HG03439 (cell line): ENCODE results near the gene TNIK.

Source experiments
- ATAC-seq: cut with Tn5 transposase; IDR thresholded peaks from one replicate; pipeline ENCODE4 v1.9.1; 2021; ENCODE audit warnings: mild to moderate bottlenecking, moderate library complexity; ENCODE audit not compliant: unreplicated experiment

The TNIK gene

DNA sequence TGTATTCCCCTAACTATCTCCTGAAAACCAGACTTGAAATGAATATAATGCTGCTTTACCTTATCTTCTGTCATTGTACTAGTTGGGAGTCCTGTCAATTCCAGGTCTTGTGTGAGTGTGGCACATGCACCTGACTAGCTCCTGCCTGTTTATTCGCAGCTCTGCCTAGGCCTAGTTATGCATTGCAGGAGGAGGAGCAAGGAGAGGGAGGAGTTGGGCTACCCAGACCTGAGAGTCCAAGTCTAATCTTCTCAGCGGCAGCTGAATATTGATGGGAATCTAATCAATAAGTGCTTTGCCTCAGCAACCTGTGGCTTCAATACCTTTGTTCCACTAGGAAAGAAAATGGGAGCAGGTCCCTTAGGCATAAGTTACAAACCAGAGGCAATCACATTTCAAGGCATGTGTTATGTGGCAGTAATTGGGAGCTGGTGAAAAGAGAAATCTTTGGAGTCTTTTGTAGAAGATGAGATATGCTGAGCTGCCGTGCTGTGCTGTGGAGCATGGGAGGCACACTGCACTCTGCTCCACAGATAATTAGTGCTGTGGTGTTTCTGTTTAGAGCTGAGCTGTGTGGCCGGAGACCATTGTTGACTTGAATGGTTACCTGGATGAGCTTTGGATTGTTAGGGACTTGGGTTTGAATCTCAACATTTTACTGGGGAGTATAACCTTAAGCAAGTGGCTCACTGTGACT, 433.5 kb downstream of the TNIK start, which contains the start of gene SLC2A2:
Gene SLC2A2, minus strand, starts transcription at position 124 of the 697 bp plus-strand sequence. Its CDS starts 50 bp downstream, at position 74.
- ATAC-seq, result no peak

DNA sequence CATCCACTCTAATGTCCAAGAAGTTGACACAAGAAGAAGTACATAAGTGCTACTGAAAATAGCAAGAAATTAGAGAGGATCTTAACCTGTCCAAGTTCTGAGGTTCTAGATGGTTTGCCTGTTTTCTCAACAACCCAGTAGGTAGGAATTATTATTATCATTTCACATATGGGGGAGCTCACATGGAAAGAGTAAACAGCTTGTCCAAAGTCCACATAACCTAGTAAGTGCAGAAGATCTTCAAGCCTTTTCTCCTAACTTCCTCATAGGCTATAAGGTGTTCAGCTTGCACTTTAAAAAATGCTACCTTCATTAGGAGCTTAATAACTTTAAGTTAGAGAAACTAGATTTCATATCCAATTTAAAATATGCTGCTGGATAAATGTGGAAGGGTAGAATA, 436.6 kb downstream of the TNIK start:
- ATAC-seq, result no peak

DNA sequence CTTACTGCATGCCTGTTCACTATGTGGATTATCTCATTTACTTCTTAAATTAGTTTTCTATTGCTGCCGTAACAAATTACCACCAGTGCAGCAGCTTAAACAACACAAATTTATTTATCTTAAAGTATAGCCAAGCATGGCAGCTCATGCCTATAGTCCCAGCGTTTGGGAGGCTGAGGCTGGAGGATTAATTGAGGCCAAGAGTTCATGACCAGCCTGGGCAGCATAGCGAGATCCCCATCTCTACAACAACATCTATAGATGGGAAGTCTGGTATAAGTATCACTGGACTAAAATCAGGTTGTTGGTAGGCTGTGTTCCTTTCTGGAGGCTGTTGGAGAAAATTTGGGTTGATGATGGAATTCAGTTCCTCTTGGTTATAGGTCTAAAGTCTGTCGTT, 438.8 kb downstream of the TNIK start:
- no peak for ATAC-seq

DNA sequence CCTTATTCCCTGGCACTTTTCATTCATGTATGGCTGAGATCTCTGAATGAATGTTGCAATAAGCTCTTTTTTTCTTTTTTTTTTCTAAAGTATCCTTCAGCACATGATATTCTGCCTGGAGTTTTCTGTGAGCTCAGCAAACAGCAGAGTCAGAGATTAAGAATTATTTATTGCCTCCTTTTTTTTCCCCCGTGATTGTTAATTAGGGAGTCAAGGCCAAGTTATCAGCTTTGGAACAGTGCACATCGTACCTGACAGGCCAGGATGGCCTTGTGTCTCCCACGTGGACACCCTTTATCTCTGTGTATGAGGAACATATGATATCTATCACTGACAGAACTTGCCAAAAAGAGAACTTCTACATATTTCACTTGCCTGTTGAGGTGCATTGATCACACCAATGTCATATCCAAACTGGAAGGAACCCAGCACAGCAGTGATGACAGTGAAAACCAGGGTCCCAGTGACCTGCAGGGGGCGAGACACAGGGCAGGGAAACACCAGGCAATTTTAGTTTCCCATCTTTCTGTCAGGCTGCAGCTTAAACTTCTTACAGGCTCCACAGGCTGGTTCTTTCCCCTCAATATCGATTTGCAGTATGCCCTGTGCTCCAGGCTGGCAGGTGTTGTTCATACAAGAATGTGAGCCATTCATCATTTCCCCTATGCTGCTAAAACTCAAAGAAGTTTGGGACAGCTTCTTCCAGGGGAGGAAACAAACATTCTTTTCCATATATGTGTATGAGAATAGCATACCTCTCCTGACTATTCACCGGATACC, 441.9 kb downstream of the TNIK start:
- ATAC-seq, result no peak

DNA sequence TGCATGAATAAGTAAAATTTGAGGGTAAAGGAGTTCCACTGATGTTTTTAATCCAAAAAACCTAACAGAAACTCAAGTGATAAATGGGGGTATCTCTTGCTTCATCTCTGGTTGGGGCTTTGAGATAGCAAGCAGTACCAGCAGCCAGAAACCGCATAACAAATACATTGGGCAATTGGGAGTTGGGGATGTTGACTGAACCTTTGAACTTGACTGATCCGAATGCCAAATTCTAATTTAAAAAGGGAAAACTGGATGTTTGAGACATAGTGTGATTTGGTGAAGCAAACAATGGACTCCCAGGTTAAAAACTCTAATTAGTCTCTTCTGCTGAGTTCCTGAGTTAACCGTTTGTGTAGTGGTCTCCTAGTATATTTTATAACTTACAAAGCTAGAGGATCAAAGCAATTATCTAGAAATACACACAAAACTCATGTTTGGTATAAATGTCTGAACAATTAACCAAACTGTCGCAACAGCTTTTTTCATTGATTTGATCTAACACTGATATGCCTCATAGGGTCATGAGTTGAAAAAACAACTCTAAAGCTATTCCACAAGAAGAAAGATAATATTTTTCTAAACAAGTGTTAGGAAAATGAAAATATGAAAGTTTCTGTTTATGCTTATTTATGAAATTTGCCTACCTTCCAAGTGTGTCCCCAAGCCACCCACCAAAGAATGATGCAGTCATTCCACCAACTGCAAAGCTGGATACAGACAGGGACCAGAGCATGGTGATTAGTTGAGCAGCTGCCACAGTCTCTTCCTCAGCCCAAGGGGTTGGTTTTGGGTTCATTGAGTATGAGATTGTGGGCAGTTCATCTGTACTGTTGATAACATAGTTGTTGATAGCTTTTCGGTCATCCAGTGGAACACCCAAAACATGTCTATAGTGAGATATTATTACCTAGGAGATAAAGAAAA, 446.1 kb downstream of the TNIK start:
- no peak for ATAC-seq

DNA sequence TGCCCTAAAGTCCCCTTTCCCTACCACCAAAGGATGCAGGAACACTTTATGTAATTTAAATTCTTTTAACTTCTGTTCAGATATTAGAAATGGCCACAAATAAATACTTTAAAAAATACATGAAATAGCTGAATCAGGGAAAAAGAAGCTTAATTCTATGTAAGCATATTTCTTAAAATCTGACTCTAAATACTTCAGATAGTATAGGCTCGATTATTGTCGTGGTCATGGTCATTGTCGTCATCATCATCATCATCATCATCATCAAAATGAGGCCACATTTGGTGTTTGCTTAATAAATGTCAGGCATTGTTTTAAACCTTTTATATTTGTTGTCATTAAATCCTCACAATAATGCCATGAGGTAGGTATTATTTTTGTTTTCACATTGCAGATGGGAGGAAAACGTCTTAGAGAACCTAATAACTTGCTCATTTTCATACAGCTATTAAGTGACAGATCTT, 448.3 kb downstream of the TNIK start:
- no peak for ATAC-seq
